Natural killer cell (primary cell): ENCODE measurements around the gene ASB4. TPM values are rescaled to one million over a fixed set of nuclear protein-coding genes. Genes with fewer than 3 reads are reported as not detected.
A peak's percentile ranks its signal among the peaks of the same experiment; 100 is the strongest.

ENCODE experiments used
- ATAC-seq, 3 donors: fragments of 150-1000 bp in 2 of 3; fragments of 200-7000 bp in 1 of 3; cut with Tn5 transposase; 1 replicate in 1 of 3; 2 replicates in 2 of 3; pipeline ENCODE4 v1.10.0; 2021; ENCODE audit warnings: mild to moderate bottlenecking in 2 of 3, moderate library complexity in 2 of 3
- DNase-seq, 2 donors: peaks; one replicate each; pipeline versions ENCODE4 v3.0.0 to v3.0.0-alpha.2; 2013 to 2021; ENCODE audit warnings: mixed read lengths in 1 of 2
- H3K27ac ChIP-seq: one replicate; pipeline ENCODE4 v1.5.1; 2013; ENCODE audit warnings: mild to moderate bottlenecking, low read length
- H3K27me3 ChIP-seq: one replicate; pipeline ENCODE4 v1.6.1; 2013; ENCODE audit warnings: low read length; ENCODE audit not compliant: control insufficient read depth, insufficient read depth
- H3K36me3 ChIP-seq: one replicate; pipeline ENCODE4 v1.6.1; 2013; ENCODE audit warnings: low read length; ENCODE audit not compliant: control insufficient read depth, insufficient read depth
- H3K4me1 ChIP-seq: one replicate; pipeline ENCODE4 v1.6.1; 2013; ENCODE audit warnings: low read length; ENCODE audit not compliant: control insufficient read depth, insufficient read depth
- H3K4me3 ChIP-seq: one replicate; pipeline ENCODE4 v1.5.1; 2013; ENCODE audit warnings: low read length
- H3K9me3 ChIP-seq: one replicate; pipeline ENCODE4 v1.6.1; 2013; ENCODE audit warnings: low read length; ENCODE audit not compliant: control insufficient read depth, insufficient read depth
- H3K27ac Mint-ChIP-seq, 2 donors: one replicate each; pipeline ENCODE4 v1.8.0; 2022; ENCODE audit warnings: mild to moderate bottlenecking in 2 of 2, mixed read lengths in 2 of 2, moderate library complexity in 1 of 2
- H3K27me3 Mint-ChIP-seq, 2 donors: one replicate each; pipeline ENCODE4 v1.8.0; 2022; ENCODE audit warnings: low read depth in 2 of 2, mixed read lengths in 2 of 2
- H3K36me3 Mint-ChIP-seq: one replicate; pipeline ENCODE4 v1.8.0; 2022; ENCODE audit warnings: mixed read lengths
- H3K4me1 Mint-ChIP-seq, 2 donors: one replicate each; pipeline ENCODE4 v1.8.0; 2022; ENCODE audit warnings: mixed read lengths in 2 of 2
- H3K4me3 Mint-ChIP-seq: one replicate; pipeline ENCODE4 v1.8.0; 2022; ENCODE audit warnings: mild to moderate bottlenecking, moderate library complexity, mixed read lengths
- H3K9me3 Mint-ChIP-seq, 2 donors: one replicate each; pipeline ENCODE4 v1.8.0; 2022; ENCODE audit warnings: mixed read lengths in 2 of 2
- WGBS: methylation state at CpG from one replicate; pipeline ENCODE4 v1.1.7; 2013; ENCODE audit warnings: missing lambda C conversion rate; ENCODE audit not compliant: insufficient coverage; 5-methylcytosine and 5-hydroxymethylcytosine counted together
- intact Hi-C: fragments of 100-400 bp; cut with micrococcal nuclease; formaldehyde crosslinking; loops from one replicate; pipeline ENCODE4 v1.14.2; 2022
- total RNA-seq, 4 donors: library from RNA; stranded (reverse); fragments of 120-200 nt in 1 of 4; gene quantifications; one replicate each; pipeline versions ENCODE4 v1.2.3 to v1.2.4, GENCODE V29; 2013 to 2022
- TF ChIP-seq, protein P1 (sequence below): fragments of 200-600 bp; IDR thresholded peaks from one replicate; pipeline ENCODE4 v1.8.0; 2022; ENCODE audit warnings: antibody characterized with exemption

The ASB4 gene
- total RNA-seq, 3 donors from 2014 or later (not counting 1 experiment from before 2014, with no cell fraction given) = not detected

DNA sequence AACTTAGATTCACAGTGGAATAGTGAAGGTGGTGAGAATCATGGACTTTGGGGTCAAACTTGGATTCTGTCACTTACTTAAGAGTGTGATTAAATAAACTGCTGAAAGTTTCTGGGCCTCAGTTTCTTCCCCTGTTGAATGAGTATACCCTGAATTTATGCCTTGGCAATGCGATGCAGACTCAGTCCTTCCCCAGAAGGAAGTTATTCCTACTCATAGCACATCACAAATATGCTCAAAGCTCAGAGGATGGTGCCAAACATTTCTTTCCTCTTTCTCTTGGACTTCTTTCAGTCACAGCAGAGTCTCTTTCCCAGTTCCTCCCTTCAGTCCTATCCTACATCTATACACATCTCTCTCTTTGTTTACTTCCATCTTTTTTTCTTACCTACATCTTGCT lies 45.1 kb downstream of the ASB4 start:
- ATAC-seq = no peak
- DNase-seq = no peak
- H3K27me3 Mint-ChIP-seq = peaks cover 10 to 17% of the 10 kb centered on the region in 2 donors
- Histone ChIP-seq H3K27ac (no peak overlapping the region), H3K9me3 (no peaks in the 10 kb centered on the region), H3K4me3 (no peak overlapping the region), H3K36me3 (no peaks in the 10 kb centered on the region), H3K27me3 (no peaks in the 10 kb centered on the region), H3K4me1 (no peaks in the 10 kb centered on the region)
- no peaks in the 10 kb centered on the region for H3K4me1 Mint-ChIP-seq
- H3K9me3 Mint-ChIP-seq = no peaks in the 10 kb centered on the region
- H3K36me3 Mint-ChIP-seq = no peaks in the 10 kb centered on the region
- H3K27ac Mint-ChIP-seq = no peak overlapping the region
- no peak overlapping the region for H3K4me3 Mint-ChIP-seq
- TF ChIP-seq, protein P1, sequence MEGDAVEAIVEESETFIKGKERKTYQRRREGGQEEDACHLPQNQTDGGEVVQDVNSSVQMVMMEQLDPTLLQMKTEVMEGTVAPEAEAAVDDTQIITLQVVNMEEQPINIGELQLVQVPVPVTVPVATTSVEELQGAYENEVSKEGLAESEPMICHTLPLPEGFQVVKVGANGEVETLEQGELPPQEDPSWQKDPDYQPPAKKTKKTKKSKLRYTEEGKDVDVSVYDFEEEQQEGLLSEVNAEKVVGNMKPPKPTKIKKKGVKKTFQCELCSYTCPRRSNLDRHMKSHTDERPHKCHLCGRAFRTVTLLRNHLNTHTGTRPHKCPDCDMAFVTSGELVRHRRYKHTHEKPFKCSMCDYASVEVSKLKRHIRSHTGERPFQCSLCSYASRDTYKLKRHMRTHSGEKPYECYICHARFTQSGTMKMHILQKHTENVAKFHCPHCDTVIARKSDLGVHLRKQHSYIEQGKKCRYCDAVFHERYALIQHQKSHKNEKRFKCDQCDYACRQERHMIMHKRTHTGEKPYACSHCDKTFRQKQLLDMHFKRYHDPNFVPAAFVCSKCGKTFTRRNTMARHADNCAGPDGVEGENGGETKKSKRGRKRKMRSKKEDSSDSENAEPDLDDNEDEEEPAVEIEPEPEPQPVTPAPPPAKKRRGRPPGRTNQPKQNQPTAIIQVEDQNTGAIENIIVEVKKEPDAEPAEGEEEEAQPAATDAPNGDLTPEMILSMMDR = no peak
- 96% methylated on average over 1 of the region's 1 CpG for WGBS
- intact Hi-C loops = no loop called here

DNA sequence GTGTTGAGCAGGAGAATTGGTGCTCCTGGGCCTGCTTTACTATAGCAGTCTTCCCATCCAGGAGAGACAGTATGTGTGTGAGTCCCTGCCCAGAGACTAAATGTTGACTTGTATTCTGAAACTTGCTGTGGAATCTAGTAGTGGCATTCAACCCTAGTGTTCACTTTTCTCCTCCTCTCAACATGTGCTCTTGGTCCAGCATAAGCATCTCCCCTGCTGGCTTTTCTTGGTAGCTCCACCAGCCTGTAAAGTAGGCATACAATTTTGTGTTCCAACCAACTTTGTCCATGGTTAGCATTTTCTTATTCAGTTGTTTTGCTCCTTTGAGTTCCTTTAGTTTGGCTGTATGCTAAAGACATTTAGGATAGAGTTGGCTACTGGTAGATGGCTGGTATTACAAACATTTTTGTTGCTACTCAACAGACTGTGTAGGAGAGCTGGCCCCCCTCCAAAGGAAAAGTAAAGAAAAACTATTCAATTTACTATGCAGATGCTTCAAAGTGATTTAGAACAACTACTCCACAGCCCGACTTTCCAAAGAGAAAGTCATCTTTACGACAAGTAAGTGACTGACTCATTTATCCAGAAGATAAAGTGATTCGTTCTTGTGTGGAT lies 46.0 kb downstream of the ASB4 start:
- Mint-ChIP-seq H3K27ac (no peak overlapping the region), H3K4me3 (no peak overlapping the region), H3K4me1 (no peaks in the 10 kb centered on the region), H3K9me3 (no peaks in the 10 kb centered on the region), H3K36me3 (no peaks in the 10 kb centered on the region), H3K27me3 (peaks cover 10 to 11% of the 10 kb centered on the region in 2 donors)
- H3K4me1 ChIP-seq = no peaks in the 10 kb centered on the region
- intact Hi-C loops = no loop called here
- H3K4me3 ChIP-seq = no peak overlapping the region
- H3K27me3 ChIP-seq = no peaks in the 10 kb centered on the region
- 82% methylated on average over 2 of the region's 3 CpGs for WGBS
- no peaks in the 10 kb centered on the region for H3K36me3 ChIP-seq
- TF ChIP-seq, protein P1 = no peak
- no peak overlapping the region for H3K27ac ChIP-seq
- no peaks in the 10 kb centered on the region for H3K9me3 ChIP-seq
- DNase-seq (no peak), ATAC-seq (peak in 1 of 3 donors; percentile 6)

DNA sequence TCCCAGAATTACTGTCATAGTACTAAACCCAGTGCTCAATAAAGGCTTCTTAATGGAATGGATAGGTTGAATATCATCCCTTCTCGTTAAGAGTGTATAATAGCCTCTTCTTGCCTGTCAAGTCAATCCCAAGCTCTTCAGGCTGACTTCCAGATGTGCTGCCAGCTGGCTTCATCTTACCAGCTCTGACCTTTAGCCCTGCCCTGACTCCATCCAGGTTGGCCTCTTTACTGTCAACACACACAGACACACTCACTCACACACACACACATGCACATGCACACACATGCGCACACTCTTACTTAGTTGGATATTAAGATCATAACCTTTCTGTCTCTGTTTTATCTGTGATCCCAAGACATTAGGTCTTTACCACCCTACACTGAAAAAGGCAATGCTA lies 49.1 kb downstream of the ASB4 start:
- Mint-ChIP-seq H3K4me3 (no peak overlapping the region), H3K27ac (no peak overlapping the region), H3K36me3 (no peaks in the 10 kb centered on the region), H3K27me3 (peaks cover 10 to 11% of the 10 kb centered on the region in 2 donors), H3K4me1 (no peaks in the 10 kb centered on the region), H3K9me3 (no peaks in the 10 kb centered on the region)
- no peaks in the 10 kb centered on the region for H3K36me3 ChIP-seq
- TF ChIP-seq, protein P1 = no peak
- no peak overlapping the region for H3K27ac ChIP-seq
- DNase-seq (no peak), ATAC-seq (no peak)
- H3K4me3 ChIP-seq = no peak overlapping the region
- H3K27me3 ChIP-seq = no peaks in the 10 kb centered on the region
- H3K9me3 ChIP-seq = no peaks in the 10 kb centered on the region
- no peaks in the 10 kb centered on the region for H3K4me1 ChIP-seq
- 100% methylated on average over 2 of the region's 2 CpGs for WGBS
- intact Hi-C loops = no loop called here

DNA sequence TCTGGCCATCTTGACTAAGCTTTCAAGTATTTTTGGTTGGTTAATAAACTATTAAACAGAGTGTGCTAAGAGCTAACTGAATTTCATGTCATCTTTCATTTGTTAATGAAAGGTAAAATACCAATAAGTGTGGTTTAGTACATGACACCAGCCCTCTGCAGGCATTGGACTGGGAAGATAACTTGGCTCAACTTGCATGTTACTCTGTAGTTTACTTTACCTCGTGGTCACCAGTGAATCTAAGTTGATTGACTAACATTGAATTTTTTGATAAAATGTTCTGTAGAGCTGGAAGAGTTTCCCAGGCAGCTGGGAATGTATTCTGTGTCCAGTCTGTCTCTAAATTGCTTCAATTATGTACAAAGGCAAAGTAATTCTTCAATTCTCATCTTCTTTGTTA lies 49.9 kb downstream of the ASB4 start:
- intact Hi-C loops = no loop called here
- H3K36me3 Mint-ChIP-seq = no peaks in the 10 kb centered on the region
- 36% methylated on average over 1 of the region's 1 CpG for WGBS
- Histone ChIP-seq H3K9me3 (no peaks in the 10 kb centered on the region), H3K27me3 (no peaks in the 10 kb centered on the region), H3K4me3 (no peak overlapping the region), H3K4me1 (no peaks in the 10 kb centered on the region), H3K36me3 (no peaks in the 10 kb centered on the region), H3K27ac (no peak overlapping the region)
- H3K27ac Mint-ChIP-seq = no peak overlapping the region
- no peak for DNase-seq
- no peaks in the 10 kb centered on the region for H3K9me3 Mint-ChIP-seq
- H3K4me1 Mint-ChIP-seq = no peaks in the 10 kb centered on the region
- ATAC-seq = no peak
- TF ChIP-seq, protein P1 = no peak
- peaks cover 10 to 15% of the 10 kb centered on the region in 2 donors for H3K27me3 Mint-ChIP-seq
- H3K4me3 Mint-ChIP-seq = no peak overlapping the region
